Measurements from ENCODE around the gene CDC25B.

CDC25B gene

GRCh38 chr20:3795511-3796468 is at the start of gene CDC25B:
Gene CDC25B (plus strand): TSS chr20:3796310. CDS start chr20:3796532, 222 bp downstream.
- peak within 1 kb of the TSS; percentile 91 for H3K4me3 Mint-ChIP-seq
- H3K9me3 Mint-ChIP-seq: no peaks in the 10 kb centered on the region
- H3K4me1 Mint-ChIP-seq: peaks cover 40% of the 10 kb centered on the region
- DNase-seq (ENCODE audit: low spot score in 2 of 2): peak; percentile 67 to 75
- no peaks in the 10 kb centered on the region for H3K27me3 Mint-ChIP-seq
- peaks cover 2% of the 10 kb centered on the region for H3K36me3 Mint-ChIP-seq
- ATAC-seq (ENCODE audit: low read depth): peak; percentile 78
- peak within 1 kb of the TSS; percentile 94 for H3K27ac Mint-ChIP-seq

- Mint-ChIP-seq H3K4me1 (peaks cover 13% of the 10 kb centered on the region), H3K4me3 (no peak overlapping the region), H3K27me3 (peaks cover 13% of the 10 kb centered on the region), H3K9me3 (no peaks in the 10 kb centered on the region), H3K36me3 (no peaks in the 10 kb centered on the region), H3K27ac (no peak overlapping the region)
- no peak for ATAC-seq (ENCODE audit: low read depth)
- DNase-seq (ENCODE audit: low spot score in 2 of 2): no peak
Observed at GRCh38 chr20:3747471-3747870, 48.6 kb upstream of the CDC25B start.

GRCh38 chr20:3748073-3748472 is 48.0 kb upstream of the CDC25B start:
- ATAC-seq (ENCODE audit: low read depth) (no peak), DNase-seq (ENCODE audit: low spot score in 2 of 2) (no peak)
- Mint-ChIP-seq H3K36me3 (no peaks in the 10 kb centered on the region), H3K4me3 (no peak overlapping the region), H3K27ac (no peak overlapping the region), H3K27me3 (peaks cover 13% of the 10 kb centered on the region), H3K9me3 (no peaks in the 10 kb centered on the region), H3K4me1 (peaks cover 15% of the 10 kb centered on the region)

GRCh38 chr20:3749087-3749688 is 46.9 kb upstream of the CDC25B start:
- H3K27ac Mint-ChIP-seq: no peak overlapping the region
- no peak overlapping the region for H3K4me3 Mint-ChIP-seq
- H3K4me1 Mint-ChIP-seq: peaks cover 15% of the 10 kb centered on the region
- H3K9me3 Mint-ChIP-seq: no peaks in the 10 kb centered on the region
- H3K27me3 Mint-ChIP-seq: peaks cover 13% of the 10 kb centered on the region
- H3K36me3 Mint-ChIP-seq: no peaks in the 10 kb centered on the region
- ATAC-seq (ENCODE audit: low read depth): no peak
- DNase-seq (ENCODE audit: low spot score in 2 of 2): no peak

- H3K9me3 Mint-ChIP-seq: no peaks in the 10 kb centered on the region
- peaks cover 8% of the 10 kb centered on the region for H3K27me3 Mint-ChIP-seq
- H3K27ac Mint-ChIP-seq: no peak overlapping the region
- ATAC-seq (ENCODE audit: low read depth) (peak; percentile 38), DNase-seq (ENCODE audit: low spot score in 2 of 2) (peak in 1 of 2 donors; percentile 20)
- peaks cover 9% of the 10 kb centered on the region for H3K4me1 Mint-ChIP-seq
- no peaks in the 10 kb centered on the region for H3K36me3 Mint-ChIP-seq
- H3K4me3 Mint-ChIP-seq: no peak overlapping the region
Observed at GRCh38 chr20:3749689-3750531, 46.2 kb upstream of the CDC25B start.

- Mint-ChIP-seq H3K36me3 (no peaks in the 10 kb centered on the region), H3K27ac (no peak overlapping the region), H3K4me1 (peaks cover 6% of the 10 kb centered on the region), H3K4me3 (peak overlapping the region; percentile 39), H3K27me3 (no peaks in the 10 kb centered on the region), H3K9me3 (no peaks in the 10 kb centered on the region)
- DNase-seq (ENCODE audit: low spot score in 2 of 2) (no peak), ATAC-seq (ENCODE audit: low read depth) (no peak)
Observed at GRCh38 chr20:3751305-3751674, 44.8 kb upstream of the CDC25B start.

GRCh38 chr20:3751675-3752385 is 44.3 kb upstream of the CDC25B start:
- H3K27ac Mint-ChIP-seq: no peak overlapping the region
- H3K36me3 Mint-ChIP-seq: no peaks in the 10 kb centered on the region
- peaks cover 6% of the 10 kb centered on the region for H3K4me1 Mint-ChIP-seq
- DNase-seq (ENCODE audit: low spot score in 2 of 2): peak in 1 of 2 donors; percentile 21
- H3K9me3 Mint-ChIP-seq: no peaks in the 10 kb centered on the region
- peak overlapping the region; percentile 73 for H3K4me3 Mint-ChIP-seq
- ATAC-seq (ENCODE audit: low read depth): peak; percentile 68
- H3K27me3 Mint-ChIP-seq: no peaks in the 10 kb centered on the region

GRCh38 chr20:3752386-3752759 is 43.7 kb upstream of the CDC25B start:
- H3K36me3 Mint-ChIP-seq: no peaks in the 10 kb centered on the region
- H3K4me1 Mint-ChIP-seq: peaks cover 6% of the 10 kb centered on the region
- H3K9me3 Mint-ChIP-seq: no peaks in the 10 kb centered on the region
- ATAC-seq (ENCODE audit: low read depth): no peak
- peak overlapping the region; percentile 73 for H3K4me3 Mint-ChIP-seq
- H3K27me3 Mint-ChIP-seq: no peaks in the 10 kb centered on the region
- H3K27ac Mint-ChIP-seq: no peak overlapping the region
- no peak for DNase-seq (ENCODE audit: low spot score in 2 of 2)

- ATAC-seq (ENCODE audit: low read depth): peak; percentile 64
- peaks cover 2% of the 10 kb centered on the region for H3K36me3 Mint-ChIP-seq
- H3K9me3 Mint-ChIP-seq: no peaks in the 10 kb centered on the region
- peaks cover 6% of the 10 kb centered on the region for H3K4me1 Mint-ChIP-seq
- H3K27ac Mint-ChIP-seq: no peak overlapping the region
- H3K4me3 Mint-ChIP-seq: no peak overlapping the region
- peak; percentile 33 to 37 for DNase-seq (ENCODE audit: low spot score in 2 of 2)
- H3K27me3 Mint-ChIP-seq: no peaks in the 10 kb centered on the region
Observed at GRCh38 chr20:3753098-3753497, 43.0 kb upstream of the CDC25B start.

- H3K9me3 Mint-ChIP-seq: no peaks in the 10 kb centered on the region
- H3K36me3 Mint-ChIP-seq: peaks cover 4% of the 10 kb centered on the region
- no peak overlapping the region for H3K27ac Mint-ChIP-seq
- no peak overlapping the region for H3K4me3 Mint-ChIP-seq
- DNase-seq (ENCODE audit: low spot score in 2 of 2): no peak
- no peak for ATAC-seq (ENCODE audit: low read depth)
- peaks cover 6% of the 10 kb centered on the region for H3K4me1 Mint-ChIP-seq
- H3K27me3 Mint-ChIP-seq: no peaks in the 10 kb centered on the region
Observed at GRCh38 chr20:3753501-3754275, 42.4 kb upstream of the CDC25B start.

- H3K27me3 Mint-ChIP-seq: no peaks in the 10 kb centered on the region
- no peaks in the 10 kb centered on the region for H3K9me3 Mint-ChIP-seq
- H3K36me3 Mint-ChIP-seq: peaks cover 4% of the 10 kb centered on the region
- H3K4me3 Mint-ChIP-seq: no peak overlapping the region
- H3K4me1 Mint-ChIP-seq: peaks cover 6% of the 10 kb centered on the region
- no peak overlapping the region for H3K27ac Mint-ChIP-seq
- no peak for ATAC-seq (ENCODE audit: low read depth)
- no peak for DNase-seq (ENCODE audit: low spot score in 2 of 2)
Observed at GRCh38 chr20:3754276-3754630, 41.9 kb upstream of the CDC25B start.

GRCh38 chr20:3755269-3755668 is 40.8 kb upstream of the CDC25B start:
- no peaks in the 10 kb centered on the region for H3K9me3 Mint-ChIP-seq
- no peak overlapping the region for H3K4me3 Mint-ChIP-seq
- DNase-seq (ENCODE audit: low spot score in 2 of 2) (no peak), ATAC-seq (ENCODE audit: low read depth) (no peak)
- no peak overlapping the region for H3K27ac Mint-ChIP-seq
- H3K27me3 Mint-ChIP-seq: no peaks in the 10 kb centered on the region
- H3K36me3 Mint-ChIP-seq: peaks cover 4% of the 10 kb centered on the region
- H3K4me1 Mint-ChIP-seq: peaks cover 6% of the 10 kb centered on the region

Measured in memory B cell (primary cell).